HG02981 (cell line): ENCODE measurements around the gene PPID.
"Not testable (repeated sequence)": the region's sequence is repeated elsewhere in the genome, so short reads cannot be mapped to it uniquely, and the experiment has no call there.

Experiments used
- ATAC-seq: cut with Tn5 transposase; IDR thresholded peaks from one replicate; pipeline ENCODE4 v1.9.1; 2021; ENCODE audit warnings: mild to moderate bottlenecking, moderate library complexity; ENCODE audit not compliant: unreplicated experiment

Gene PPID

DNA sequence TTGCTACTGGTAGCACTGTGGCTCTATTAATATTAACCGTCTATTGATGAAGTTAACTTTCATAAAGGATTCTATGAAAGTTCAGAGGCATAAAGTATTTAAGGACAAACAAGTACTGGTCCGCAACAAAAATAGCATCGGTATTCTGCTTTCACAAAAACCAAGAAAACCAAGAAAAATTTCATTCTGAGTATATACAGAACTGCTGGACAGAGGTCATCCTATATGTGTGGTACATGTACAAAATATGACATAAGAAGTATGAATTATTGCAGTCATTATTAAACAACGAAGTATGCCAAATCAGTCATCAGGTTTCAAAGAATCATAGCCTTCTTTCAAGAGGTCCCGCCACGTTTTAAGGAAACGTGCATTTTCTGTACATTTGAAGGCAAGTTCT, 53.9 kb downstream of the PPID start:
- no peak for ATAC-seq

DNA sequence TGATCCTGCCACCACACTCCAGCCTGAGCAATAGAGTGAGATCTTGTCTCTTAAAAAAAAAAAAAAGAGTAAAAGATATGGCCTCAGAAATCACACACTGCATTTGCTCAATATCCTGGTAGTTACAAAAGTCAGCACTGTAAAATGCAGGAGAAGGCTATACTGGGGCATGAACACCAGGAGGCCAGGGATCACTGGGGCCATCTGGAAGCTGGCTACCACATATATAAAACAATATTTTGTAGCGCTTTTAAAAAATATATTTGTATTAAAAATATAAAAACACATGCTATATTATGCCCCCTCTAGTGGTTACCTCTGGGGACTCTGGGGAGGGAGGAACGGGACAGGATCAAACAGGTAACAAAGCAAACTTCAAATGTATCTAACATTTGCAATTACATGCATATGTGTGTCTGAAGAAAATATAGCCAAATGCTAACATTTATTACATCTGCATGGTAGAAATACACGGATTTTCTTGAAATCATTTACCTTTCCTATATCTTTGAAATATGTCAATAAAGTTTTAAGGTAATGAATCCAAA, 55.5 kb downstream of the PPID start:
- no peak for ATAC-seq

DNA sequence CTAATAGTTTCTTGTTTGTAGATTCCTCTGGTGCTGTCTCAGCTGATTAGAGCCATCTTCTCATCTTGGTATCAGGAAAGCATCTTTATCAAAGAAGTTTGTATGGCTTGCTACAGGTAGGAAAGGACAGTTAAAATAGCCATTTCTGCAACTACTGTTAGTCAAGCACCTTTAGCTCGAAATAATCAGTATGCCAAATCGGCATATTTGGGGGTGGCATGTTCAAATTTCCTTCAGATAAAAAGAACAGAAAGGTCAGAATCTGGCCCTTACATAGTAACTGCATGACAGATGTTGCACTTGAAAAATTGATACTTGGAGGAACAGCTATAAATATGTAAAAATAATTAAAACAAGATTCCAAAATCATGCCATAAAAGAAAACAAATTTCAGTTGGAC, 56.3 kb downstream of the PPID start:
- no peak for ATAC-seq

DNA sequence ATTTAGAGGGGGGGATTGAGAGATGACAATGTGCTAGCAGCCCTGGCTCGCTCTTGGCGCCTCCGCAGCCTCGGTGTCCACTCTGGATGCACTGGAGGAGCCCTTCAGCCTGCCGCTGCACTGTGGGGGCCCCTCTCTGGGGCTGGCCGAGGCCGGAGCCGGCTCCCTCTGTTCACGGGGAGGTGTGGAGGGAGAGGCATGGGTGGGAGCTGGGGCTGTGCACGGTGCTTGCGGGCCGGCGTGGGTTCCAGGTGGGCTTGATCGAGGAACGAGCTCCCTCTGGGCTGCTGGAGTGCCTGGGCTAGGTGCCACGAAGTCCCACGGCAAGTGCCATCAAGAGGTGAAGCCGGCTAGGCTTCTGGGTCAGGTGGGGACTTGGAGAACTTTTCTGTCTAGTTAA, 58.4 kb downstream of the PPID start:
- no peak for ATAC-seq

DNA sequence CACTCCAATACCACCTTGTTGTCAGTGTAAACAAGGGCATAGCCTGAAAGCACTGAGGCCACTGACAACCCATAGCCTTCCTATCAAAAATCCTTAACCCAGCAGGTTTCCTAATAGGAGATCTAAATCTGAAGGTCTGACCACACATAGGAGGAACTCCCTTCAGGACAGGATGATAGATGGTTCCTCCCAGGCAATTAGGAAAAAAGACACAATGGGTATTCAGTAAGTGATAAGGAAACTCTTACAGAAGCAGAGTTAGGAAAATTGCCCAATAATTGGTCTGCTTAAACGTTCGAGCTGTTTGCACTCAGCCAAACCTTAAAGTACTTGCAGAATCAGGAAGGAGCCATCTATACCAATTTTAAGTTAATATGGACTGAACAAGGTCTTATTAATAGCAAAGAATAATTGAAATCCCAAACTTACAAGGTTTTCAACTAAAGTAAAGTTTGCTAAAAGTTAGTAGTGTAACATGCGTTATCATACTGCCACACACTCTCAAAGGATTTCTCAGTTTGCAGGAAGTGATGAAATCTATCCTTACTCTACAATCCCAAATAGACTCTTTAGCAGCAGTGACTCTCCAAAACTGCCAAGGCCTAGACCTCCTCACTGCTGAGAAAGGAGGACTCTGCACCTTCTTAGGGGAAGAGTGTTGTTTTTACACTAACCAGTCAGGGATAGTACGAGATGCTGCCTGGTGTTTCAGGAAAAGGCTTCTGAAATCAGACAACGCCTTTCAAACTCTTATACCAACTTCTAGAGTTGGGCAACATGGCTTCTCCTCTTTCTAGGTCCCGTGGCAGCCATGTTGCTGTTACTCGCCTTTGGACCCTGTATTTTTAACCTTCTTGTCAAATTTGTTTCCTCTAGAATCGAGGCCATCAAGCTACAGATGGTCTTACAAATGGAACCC, 59.2 kb downstream of the PPID start:
- ATAC-seq, result not testable (repeated sequence)

DNA sequence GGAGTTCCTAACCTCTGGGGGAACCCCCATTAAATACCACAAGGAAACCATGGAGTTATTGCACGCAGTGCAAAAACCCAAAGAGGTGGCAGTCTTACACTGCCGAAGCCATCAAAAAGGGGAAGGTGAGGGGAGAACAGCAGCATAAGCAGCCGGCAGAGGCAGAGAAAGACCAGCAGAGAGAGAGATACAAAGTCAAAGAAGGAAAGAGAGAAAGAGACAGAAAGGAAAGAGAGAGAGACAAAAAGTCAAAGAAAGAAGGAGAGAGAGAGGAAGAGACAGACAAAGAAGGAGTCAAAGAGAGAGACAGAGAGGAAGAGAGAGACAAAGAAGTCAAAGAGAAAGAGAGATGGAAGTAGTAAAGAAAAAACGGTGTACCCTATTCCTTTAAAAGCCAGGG, 59.9 kb downstream of the PPID start:
- ATAC-seq, result not testable (repeated sequence)
